OCI-LY3 (cell line): Measurements from ENCODE around the gene KLHL29.

ENCODE experiments used
- EZH2phosphoT487 ChIP-seq: fragments of 200-600 bp; shearing (Covaris generic); IDR thresholded peaks from 2 replicates; pipeline ENCODE4 v1.6.1; 2018; ENCODE audit warnings: antibody characterized with exemption, mixed run types, low read depth
- TF ChIP-seq, protein P1 (sequence below): fragments of 200-600, 300-600 bp; sonication (generic); IDR thresholded peaks from 2 replicates; pipeline ENCODE4 v1.5.1; 2014; ENCODE audit warnings: antibody characterized with exemption, low read length, low read depth

DNA sequence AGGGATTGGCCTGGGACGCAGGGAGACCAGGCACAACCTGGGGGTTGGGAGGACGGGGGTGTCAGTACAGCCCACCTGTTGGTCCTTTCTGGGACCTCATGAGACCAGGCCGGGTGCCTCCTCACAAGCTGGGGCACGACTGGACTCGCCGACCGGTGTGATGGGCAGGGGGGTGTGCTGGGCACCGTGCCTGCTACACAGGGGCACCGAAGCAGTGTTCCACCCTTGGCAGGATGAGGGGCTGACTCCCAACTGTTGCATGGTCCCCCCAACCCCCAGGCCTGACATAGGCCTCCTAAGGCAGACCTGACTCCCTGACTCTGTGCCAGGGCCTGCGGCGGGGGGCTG is 285.2 kb downstream of the KLHL29 start:
- TF ChIP-seq, protein P1, sequence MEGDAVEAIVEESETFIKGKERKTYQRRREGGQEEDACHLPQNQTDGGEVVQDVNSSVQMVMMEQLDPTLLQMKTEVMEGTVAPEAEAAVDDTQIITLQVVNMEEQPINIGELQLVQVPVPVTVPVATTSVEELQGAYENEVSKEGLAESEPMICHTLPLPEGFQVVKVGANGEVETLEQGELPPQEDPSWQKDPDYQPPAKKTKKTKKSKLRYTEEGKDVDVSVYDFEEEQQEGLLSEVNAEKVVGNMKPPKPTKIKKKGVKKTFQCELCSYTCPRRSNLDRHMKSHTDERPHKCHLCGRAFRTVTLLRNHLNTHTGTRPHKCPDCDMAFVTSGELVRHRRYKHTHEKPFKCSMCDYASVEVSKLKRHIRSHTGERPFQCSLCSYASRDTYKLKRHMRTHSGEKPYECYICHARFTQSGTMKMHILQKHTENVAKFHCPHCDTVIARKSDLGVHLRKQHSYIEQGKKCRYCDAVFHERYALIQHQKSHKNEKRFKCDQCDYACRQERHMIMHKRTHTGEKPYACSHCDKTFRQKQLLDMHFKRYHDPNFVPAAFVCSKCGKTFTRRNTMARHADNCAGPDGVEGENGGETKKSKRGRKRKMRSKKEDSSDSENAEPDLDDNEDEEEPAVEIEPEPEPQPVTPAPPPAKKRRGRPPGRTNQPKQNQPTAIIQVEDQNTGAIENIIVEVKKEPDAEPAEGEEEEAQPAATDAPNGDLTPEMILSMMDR: no peak
- TF ChIP-seq EZH2phosphoT487: no peak
